Measurements from ENCODE around the gene PRSS23. TPM values are rescaled to one million over a fixed set of nuclear protein-coding genes. Genes with fewer than 3 reads are reported as not detected.
A peak's percentile ranks its signal among the peaks of the same experiment; 100 is the strongest.
"Not testable (repeated sequence)": the region's sequence is repeated elsewhere in the genome, so short reads cannot be mapped to it uniquely, and the experiment has no call there.

PRSS23 gene, protein sequence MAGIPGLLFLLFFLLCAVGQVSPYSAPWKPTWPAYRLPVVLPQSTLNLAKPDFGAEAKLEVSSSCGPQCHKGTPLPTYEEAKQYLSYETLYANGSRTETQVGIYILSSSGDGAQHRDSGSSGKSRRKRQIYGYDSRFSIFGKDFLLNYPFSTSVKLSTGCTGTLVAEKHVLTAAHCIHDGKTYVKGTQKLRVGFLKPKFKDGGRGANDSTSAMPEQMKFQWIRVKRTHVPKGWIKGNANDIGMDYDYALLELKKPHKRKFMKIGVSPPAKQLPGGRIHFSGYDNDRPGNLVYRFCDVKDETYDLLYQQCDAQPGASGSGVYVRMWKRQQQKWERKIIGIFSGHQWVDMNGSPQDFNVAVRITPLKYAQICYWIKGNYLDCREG
- 794 TPM for polyA plus RNA-seq (2013, experiment 1 of 2; ENCODE audit: insufficient read length)
- polyA plus RNA-seq (2013, experiment 2 of 2; ENCODE audit: insufficient read length): 964 TPM

DNA sequence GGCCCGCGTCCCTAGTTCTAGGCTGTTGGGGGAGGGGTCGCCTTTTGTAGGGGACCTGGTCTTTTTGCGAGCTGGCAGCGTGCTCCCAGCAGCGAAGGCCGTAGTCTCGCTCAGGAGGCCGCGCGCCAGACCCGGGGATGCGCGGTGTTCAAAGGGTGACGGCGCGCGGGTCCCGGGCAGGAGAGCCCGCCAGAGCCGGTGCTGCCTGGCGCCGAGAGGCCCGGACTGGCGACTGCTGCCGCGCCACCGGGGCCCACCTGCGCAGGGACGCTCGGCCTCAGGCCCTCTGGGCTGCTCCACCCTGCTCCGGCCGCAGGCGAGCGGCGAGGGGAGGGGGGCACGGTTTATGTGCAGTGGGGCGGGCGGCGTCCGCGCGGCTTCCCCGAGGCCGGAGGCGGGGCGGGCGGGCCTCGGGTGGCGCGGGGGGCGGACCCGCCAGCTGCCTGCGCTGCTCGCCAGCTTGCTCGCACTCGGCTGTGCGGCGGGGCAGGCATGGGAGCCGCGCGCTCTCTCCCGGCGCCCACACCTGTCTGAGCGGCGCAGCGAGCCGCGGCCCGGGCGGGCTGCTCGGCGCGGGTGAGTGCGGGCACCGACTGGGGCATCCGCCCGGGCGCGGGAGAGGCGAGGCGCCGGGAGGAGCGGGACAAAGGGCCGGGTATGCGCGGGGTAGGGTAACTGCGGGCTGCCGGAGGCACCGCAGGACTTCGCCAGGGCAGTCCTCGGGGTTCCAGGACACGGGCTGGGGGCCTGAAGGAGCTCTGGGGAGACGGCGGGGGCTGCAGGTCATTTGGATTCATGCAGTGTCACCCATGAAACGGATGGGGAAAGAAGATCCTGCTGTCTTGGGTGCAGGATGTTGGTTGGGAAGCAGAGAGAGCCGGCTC, at the start of gene PRSS23:
Gene PRSS23 (plus strand): TSS at position 467 of the 884 bp plus-strand sequence. CDS start 7,102 bp downstream, outside the sequence.
- DNase-seq: peak; percentile 84

DNA sequence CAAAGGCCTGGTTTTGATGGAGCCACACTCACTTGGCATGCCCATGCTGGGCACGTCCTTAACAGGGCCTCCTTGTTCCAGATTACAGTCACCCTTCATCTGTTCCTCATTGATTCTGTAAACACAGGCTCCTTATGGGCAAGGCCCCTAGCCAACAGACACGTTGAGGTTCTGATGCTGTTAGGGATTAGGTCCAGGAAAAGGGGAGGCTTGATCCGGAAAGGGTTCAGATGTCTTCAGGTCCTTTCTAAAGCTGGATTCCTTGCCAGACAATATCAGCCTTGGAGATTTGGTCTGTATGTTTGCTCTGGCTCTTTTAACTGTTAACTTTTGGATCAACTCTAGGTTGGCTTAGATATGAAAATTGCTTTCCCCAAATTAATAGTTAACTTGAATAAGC, 46.9 kb upstream of the PRSS23 start:
- no peak for DNase-seq

DNA sequence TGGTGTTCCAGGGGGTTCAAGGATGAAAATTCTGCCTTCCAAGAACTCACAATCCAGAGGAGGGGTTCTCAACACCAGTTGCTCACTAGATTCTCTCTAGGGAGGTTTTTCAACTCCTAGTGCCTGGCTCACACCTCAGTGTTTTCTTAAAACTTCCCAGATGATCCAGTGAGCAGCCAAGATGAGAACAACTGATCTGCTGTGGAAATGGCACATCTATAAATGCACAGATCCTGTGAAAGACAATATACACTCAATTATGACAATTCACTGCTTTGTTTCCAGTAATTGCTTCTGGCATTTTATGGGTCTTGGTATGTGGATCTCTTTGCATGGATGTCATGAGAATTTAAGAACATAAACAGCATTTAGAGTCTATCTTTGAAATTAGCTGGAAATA, 45.2 kb upstream of the PRSS23 start:
- no peak for DNase-seq

DNA sequence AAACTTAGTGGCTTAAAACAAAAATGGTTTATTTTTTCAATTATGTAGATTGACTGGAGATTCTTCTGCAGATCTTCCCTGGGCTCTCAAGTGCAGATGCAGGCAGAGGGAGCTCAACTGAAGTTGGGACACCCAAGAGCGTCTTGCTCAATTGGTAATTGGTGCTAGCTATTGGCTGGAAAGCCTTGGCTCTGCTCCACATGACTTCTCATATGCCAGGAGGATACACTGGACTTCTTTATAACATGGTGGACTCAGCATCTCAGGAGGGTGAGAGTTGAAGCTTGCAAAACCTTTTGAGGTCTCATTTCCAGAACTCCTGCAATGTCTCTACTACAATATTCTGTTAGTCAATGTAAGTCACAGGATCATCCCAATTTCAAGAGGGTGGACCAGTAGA, 42.2 kb upstream of the PRSS23 start:
- DNase-seq: no peak

DNA sequence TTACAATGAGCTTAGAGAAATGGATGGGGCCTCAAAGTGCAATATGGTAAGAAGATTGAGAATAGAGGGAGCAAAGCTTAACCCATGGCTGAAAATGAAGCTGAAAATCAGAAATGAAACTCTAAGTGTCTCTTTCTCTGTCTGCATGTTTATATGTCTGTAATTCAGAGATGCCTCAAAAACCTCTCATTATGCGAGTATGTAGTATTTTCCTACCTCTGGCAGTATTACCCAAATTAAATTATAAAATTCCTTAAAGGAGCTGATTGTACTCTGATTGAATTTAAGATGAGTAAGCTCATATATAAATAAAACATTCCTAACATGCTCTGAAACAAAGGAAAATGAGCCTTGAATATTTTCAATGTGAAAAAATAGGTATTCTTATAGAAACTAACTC, 39.8 kb upstream of the PRSS23 start:
- DNase-seq: peak; percentile 61

DNA sequence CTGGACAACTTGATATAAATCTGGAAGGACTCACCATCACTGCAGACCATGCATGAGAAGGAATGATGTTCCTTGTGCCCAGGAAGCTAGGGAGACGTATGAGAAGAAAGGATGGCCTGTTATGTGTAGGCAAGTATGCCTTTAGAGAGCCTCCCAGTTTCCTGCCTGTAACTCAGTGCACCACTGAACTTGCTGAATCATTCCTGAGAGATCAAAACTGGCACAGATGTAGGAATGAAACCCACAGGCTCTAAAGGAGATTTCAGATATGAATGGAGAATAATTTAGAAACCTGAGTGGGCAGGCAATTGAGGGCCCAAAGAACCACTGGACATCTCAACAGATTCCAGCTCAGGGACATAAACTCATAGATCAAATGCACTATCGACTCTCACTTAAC, 38.4 kb upstream of the PRSS23 start:
- DNase-seq: peak; percentile 77

DNA sequence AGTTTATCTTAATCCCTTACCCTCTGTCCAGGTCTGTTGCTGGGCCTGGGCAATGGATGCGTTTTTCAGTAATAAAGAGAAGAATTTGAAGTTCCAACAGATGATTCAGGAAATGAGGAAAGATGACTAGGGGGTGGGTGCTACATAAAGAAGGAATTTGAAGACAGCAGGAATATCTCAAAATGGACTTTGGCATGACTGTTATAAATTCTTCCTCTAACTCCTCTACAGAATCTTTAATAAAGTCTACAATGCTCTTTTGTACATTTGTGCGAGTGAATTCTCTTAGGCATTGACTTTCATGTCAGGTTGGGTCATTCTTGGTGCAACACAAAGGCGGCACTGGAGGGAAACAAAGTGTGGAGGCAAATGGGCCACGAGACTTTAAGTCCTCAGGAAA, 35.1 kb upstream of the PRSS23 start:
- DNase-seq: peak; percentile 54

DNA sequence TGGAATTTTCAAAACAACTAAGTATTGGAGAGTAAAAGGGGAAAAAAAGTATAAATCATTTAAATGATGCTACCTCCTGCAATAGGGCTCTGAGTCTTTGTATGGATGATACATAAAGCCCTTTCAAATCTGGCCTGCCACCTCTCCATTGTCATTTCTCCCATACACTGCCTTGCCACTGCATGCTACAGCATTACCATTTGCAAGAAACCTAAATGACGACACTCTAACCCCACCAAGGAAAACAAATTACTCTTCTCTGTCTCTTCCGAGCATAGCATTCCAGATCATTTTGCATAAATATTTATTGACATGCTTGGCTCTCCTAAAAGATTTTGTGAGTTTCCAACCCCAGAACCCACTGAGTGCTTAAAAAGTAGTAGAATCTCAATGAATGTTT, 34.5 kb upstream of the PRSS23 start:
- no peak for DNase-seq

DNA sequence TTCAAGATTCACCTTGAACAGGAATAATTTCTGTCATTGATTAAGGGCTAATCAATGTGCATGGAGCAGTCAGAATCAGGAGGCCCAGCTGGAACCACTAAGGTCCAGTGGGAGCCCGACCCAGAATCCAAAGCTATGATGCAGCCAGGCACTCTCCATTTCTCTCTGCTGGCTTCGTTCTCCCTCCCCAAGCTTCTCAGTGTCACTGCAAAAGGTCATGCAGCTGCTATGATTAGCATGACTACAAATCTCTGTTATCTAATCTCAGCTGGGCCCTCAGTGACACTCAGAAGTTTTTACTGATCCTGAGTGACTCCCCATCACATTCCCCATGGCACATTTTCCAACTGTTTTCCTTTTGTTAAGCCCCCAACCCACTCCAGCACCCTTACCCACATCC, 31.1 kb upstream of the PRSS23 start:
- no peak for DNase-seq

DNA sequence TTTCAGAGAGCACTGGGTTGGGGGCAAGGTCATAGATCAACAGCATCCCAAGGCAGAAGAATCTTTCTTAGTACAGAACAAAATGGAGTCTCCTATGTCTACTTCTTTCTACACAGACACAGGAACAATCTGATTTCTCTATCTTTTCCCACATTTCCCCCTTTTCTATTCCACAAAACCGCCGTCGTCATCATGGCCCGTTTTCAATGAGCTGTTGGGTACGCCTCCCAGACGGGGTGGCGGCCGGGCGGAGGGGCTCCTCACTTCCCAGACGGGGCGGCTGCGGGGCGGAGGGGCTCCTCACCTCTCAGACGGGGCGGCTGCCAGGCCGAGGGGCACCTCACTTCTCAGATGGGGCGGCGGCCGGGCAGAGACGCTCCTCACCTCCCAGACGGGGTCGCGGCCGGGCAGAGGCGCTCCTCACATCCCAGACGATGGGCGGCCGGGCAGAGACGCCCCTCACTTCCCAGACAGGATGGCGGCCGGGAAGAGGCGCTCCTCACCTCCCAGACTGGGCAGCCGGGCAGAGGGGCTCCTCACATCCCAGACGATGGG, 29.8 kb upstream of the PRSS23 start:
- DNase-seq: not testable (repeated sequence)

DNA sequence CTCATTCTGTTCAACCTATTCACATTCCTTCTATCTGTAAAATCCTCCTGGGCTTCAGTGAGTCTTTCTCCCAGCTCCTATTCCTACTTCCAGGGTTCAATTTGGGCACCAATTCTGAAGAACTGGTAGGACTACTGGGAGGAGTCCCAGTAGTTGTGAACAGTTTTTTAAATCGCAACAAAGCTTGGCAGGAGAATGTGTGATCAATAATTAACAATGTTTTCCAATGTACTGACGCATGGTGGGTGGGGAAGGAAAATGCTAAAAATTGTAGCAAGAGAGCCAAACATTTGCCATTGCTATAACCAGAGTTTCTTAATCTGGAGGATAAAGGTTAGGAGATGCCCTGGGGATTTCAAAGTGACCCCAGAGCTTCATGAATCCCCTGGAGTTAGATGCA, 27.3 kb upstream of the PRSS23 start:
- DNase-seq: no peak

DNA sequence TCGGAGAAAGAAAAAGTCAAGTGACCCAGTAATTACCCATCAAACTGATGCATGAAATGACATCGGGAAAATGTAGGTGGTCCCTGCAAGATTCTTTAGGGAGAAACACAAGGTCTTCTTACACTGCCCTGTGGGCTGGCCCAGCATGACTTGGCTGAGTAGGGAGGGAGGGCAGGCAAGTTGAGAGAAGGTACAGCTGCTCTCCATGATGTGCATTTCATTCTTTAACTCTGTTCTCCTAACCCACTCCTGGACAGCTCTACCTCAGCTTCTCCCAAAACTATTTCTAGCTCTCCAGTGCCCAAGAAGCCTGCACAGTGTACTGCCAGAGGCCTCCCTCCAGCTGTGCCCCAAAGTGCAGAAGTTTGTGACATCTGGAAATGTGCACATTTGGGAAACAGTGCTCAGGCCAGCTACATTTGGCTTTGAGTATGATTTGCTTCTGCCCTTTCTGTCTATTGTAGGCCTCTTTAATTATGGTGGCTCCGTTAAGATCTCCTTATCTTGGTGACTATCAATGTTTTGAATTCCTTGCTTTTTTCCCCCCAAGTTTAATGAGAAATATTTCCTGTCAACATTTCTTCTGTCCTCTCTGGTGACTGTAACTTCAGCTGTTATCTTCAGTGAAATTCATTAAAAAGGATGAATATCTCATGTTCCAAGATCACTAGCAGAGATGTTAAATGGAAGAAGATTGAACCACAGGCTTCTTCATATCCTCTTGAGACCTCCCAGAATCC, 26.7 kb upstream of the PRSS23 start:
- no peak for DNase-seq

DNA sequence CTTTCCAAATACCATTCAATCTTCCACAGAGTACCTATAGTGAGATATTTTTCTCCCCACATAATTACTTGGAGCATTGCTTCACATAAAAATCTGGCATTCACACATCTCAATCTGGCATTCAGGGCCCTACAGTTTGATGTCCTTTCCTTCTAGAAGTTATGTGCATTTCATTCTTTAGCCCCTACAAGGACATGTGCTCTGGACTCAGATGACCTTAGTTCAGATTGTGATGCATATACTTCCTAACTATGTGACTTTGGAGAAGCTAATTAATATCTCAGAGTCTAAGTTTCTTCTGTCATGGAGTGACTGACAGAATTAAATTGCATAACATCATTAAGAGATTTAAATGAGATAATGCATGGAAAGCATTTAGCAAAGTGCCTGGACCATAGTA, 25.9 kb upstream of the PRSS23 start:
- DNase-seq: no peak

DNA sequence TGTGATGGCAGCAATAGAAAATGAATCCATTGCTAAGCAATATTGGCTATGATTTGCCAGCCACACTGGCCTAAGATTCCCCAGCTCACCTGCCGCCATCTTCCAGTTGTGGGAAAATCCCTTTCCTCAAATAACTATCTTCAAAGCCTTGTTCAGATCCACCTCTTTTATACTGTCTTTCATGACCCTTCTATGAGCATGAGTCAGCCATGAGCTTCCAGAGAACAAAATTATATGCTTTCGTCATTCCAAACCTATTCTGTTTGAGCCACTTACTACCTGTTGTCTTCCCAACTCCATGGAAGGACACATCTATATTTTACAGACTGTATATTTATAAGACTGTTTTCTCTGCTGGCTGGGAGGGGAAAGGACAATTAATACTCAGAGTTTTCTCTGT, 25.0 kb upstream of the PRSS23 start:
- DNase-seq: no peak

DNA sequence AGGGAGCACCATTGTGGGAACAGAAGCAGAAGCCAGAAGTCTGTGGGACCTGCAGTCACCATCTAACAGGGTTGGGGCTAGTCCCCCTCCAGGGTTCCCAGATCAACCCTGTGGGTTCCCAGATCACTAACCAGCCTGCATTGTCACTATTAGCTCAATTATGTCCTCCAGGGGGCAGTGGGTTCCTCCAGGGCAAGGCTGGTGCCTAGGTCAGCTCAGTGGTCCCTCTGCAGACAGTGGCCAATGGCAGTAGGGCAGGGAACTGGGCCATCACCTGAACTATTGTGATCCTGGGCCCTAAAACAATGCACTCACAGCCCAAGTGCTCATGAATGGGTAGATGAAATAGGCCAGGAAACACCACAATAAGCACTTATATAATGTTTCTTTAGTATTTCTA, 18.8 kb upstream of the PRSS23 start:
- DNase-seq: no peak

DNA sequence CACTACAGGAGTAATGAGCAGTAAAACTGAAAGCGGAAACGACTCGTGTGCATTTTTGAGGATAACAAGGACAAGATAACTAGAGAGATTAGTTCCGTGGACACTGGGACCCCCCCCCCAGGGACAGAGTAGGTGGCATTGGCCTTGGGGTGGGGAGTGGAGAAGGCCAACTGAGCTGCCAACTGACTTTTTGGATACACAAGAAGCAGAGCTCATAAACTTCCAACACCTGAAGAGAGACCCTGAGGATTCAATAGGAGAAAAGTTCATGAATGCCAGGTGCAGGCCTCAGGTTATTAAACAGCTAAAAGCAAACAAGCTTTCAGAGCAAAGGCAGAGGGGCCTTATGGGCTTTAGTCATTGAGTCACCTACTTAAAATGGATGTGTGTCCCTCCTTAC, 17.6 kb upstream of the PRSS23 start:
- no peak for DNase-seq

DNA sequence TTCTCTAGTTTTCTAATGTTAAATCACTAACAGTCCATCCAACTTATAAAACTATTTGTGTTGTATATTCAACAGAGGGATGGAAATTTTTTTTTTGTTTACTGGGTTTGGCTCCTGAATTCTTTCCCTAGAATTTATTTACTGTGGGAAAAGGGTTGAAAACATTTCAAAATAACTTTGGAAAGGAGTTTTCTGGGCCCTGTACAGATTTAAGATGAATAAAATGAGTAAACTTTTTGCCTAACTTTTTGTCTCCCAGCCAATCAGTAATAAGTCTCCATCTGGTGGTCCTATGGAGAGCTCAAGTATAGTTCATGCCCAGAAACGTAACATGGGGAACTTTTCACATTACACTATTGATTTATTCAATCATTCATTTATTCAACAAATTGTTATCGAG, 16.7 kb upstream of the PRSS23 start:
- no peak for DNase-seq

DNA sequence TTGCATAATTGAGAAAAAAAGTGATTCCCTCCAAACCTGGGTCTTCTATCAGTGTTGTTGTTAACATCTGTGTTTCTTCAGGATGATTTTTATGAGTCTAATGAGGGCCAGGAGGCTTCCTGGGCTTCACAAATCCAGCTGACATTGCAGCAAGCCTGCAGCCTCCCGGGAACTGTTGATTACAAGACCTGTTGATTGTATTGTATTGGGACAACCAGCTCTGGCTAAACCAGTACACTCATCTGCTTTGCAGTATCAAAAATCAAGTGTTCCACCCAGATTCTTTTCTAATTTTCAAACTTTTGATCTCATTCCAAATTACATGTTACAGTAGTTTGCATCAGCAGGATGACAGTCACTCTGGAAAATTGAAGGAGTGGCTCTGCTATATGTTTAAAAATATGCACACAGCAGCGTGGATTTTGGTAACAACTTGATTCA, 16.1 kb upstream of the PRSS23 start:
- peak; percentile 85 for DNase-seq

DNA sequence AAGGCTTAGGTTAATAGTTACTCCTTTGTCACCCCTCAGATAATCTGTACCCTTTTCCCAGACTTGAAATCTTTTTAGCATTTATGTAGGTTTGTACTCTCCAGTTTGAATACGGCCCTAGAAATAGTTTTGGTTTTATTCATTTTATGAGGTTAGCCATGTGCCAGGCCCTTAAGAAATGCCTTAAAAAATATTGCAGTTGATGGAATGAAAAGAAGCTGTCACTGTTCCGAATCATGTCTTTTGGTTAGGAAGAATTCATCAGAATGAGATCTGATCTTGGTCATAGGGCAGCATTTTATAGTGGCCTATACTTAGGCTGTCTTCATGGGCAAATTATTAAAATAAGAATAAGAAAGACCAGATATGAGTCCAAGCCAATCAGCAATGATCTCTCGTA, 14.8 kb upstream of the PRSS23 start:
- peak; percentile 73 for DNase-seq

DNA sequence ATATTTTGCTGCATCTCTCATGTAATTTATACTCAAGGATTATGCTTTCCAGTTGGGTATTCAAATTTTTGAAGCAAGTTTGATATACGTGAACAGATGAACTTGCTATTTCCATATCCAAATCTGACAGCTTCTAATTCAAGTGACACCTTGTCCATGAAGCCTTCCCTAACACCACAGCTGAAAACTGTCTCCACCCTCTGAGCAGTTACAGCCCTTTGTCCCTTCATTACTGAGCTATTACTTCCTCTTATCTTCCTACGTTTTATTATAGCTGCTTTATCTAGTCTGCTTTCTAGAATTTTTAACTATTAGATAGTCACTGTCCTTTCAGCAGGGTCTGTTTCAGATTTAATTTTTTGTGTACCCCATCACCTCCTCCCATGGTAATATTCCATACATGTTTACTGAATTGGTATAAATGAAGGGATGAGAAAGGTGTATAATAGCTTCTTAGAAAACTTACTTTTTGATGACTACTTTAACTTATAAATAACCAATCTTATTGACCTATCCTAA, 13.3 kb upstream of the PRSS23 start:
- DNase-seq: no peak

DNA sequence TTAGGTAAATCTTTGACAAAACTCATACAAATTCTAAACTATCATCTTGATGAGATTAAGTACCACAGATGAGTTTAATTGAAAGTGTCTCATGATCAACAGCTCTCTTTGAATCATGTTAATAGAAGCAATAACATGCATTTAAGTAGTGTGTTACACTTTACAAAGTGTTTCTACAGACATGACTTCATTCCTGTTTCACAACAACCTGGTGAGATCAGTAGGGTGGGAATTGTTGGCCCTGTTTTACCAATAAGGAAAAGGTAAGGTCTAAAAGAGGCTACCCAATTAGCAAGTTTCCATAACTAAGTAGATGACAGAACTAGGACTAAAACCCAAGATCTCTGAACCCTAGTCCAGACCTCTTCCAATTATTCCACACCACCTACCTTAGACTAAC, 12.7 kb upstream of the PRSS23 start:
- no peak for DNase-seq

DNA sequence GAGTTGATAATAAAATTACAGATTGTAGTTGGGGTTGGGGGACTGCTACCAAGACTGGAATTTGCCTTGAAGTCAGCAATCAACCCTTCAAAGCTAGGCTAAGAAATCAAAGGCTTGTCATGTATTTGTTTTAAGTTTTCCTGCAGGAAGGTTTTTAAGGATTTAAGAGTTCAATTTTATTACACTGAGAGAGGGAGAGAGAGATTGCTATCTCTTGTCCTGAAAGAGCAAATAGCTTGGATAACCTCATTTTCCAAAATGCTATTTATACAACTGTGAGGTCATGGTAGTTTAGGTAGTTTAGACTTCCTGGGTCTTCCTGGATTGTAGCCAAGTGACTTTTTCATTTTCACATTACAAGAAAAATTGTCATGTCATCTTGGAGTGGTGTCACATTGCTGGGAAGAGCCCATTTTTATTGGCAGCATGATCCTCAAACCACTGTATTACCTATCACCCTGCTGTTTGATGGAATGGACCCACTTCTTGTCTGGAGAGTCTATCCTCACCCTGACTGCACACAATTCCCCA, 10.1 kb upstream of the PRSS23 start:
- peak; percentile 54 for DNase-seq
